ENCODE results near the gene MAP3K4. TPM values are rescaled to one million over a fixed set of nuclear protein-coding genes. Genes with fewer than 3 reads are reported as not detected.
A peak's percentile ranks its signal among the peaks of the same experiment; 100 is the strongest.

Gene MAP3K4
- total and polyA plus RNA-seq, 2 of the 4 experiments (the other 2 are of a cell fraction), result 11.5 to 20.4 TPM

GRCh38 chr6:161064915-161065314 lies 73.3 kb downstream of the MAP3K4 start:
- DNase-seq (no peak), ATAC-seq (ENCODE audit: low read depth) (no peak)
- Histone ChIP-seq H3K14ac (replicated peaks; ENCODE audit: low read depth, low read length) (no peak overlapping the region), H3K79me1 (ENCODE audit: low read depth in 1 of 2, low read length in 2 of 2) (peaks cover 16 to 22% of the 10 kb centered on the region in 2 experiments), H4K8ac (ENCODE audit: low read depth in 2 of 2, low read length in 2 of 2) (no peak overlapping the region), H3K27ac (ENCODE audit: insufficient read depth, low read length) (no peak overlapping the region), H2BK5ac (ENCODE audit: low read depth, low read length, poor library complexity, severe bottlenecking) (no peak overlapping the region), H4K5ac (ENCODE audit: low read depth, low read length) (no peak overlapping the region), H2AK5ac (ENCODE audit: low read depth, low read length) (no peak overlapping the region), H3K9me1 (ENCODE audit: insufficient read depth, low read length) (peaks cover 7% of the 10 kb centered on the region; the same call in 1 of the 2 replicates), H2BK15ac (ENCODE audit: low read depth, low read length) (no peak overlapping the region), H3K9ac (ENCODE audit: low read depth, low read length) (no peak overlapping the region), H3K9me3 (ENCODE audit: control insufficient read depth, insufficient read depth, low read length) (no peaks in the 10 kb centered on the region), H3K36me3 (ENCODE audit: control insufficient read depth, insufficient read depth, low read length) (no peaks in the 10 kb centered on the region), H3K4me1 (ENCODE audit: control insufficient read depth, insufficient read depth, low read length) (no peaks in the 10 kb centered on the region), H4K91ac (ENCODE audit: insufficient read depth, low read depth, low read length) (no peak overlapping the region), H3K18ac (ENCODE audit: low read depth, low read length) (no peak overlapping the region), H2BK20ac (ENCODE audit: low read depth, low read length) (no peak overlapping the region), H3K56ac (ENCODE audit: extremely low read depth, insufficient read depth, low read length) (no peak overlapping the region), H3K4ac (ENCODE audit: low read depth, low read length) (no peak overlapping the region), H2AK9ac (replicated peaks; ENCODE audit: low read depth, low read length, poor library complexity) (peak overlapping the region; percentile 53), H3K23ac (ENCODE audit: low read depth, low read length) (no peak overlapping the region), H3K27me3 (ENCODE audit: control insufficient read depth, insufficient read depth, low read length) (no peaks in the 10 kb centered on the region), H2AFZ (replicated peaks; ENCODE audit: low read length, poor library complexity) (no peak overlapping the region), H3K4me3 (ENCODE audit: insufficient read depth, low read depth, low read length) (no peak overlapping the region), H3K4me2 (ENCODE audit: low read depth, low read length) (no peak overlapping the region), H2BK120ac (ENCODE audit: low read depth, low read length) (no peak overlapping the region), H4K20me1 (ENCODE audit: insufficient read depth, low read length) (0 out of 2 replicates have a peak, but pooled peaks cover 5% of the 10 kb centered on the region)
- dilution Hi-C loops (cut with HindIII; ENCODE audit: low sequenced_read_pairs, unreplicated experiment), result no loop called here
- in situ Hi-C loops (cut with MboI; ENCODE audit: low sequenced_read_pairs), result no loop called here
- CTCF ChIA-PET, result no interaction called here
- WGBS, 2 experiments (ENCODE audit: extremely low coverage in 2 of 2, insufficient read length in 1 of 2), result 80% methylated on average over 1 of the region's 1 CpG; no CpG with 5 or more reads in 1 of the 2 experiments
- no peak for TF ChIP-seq RAD21 (IDR thresholded peaks at IDR 0.05; ENCODE audit: low read length)
- no peak for TF ChIP-seq MAFK (IDR thresholded peaks at IDR 0.05; ENCODE audit: low read depth, low read length)
- TF ChIP-seq CEBPB (IDR thresholded peaks at IDR 0.05; ENCODE audit: low read depth, low read length), result no peak
- TF ChIP-seq POLR2A (IDR thresholded peaks at IDR 0.05; ENCODE audit: low read depth, low read length), result no peak
- no peak for TF ChIP-seq MAZ (IDR thresholded peaks at IDR 0.05; ENCODE audit: borderline replicate concordance, low read depth, low read length)
- BruUV-seq (replicated peaks), result no TSS peak
- intact Hi-C loops (cut with micrococcal nuclease), result no loop called here
- POLR2A ChIA-PET (ENCODE audit: unreplicated experiment), result no interaction called here
